ENCODE results near the gene CLPSL1.

CLPSL1 gene

DNA sequence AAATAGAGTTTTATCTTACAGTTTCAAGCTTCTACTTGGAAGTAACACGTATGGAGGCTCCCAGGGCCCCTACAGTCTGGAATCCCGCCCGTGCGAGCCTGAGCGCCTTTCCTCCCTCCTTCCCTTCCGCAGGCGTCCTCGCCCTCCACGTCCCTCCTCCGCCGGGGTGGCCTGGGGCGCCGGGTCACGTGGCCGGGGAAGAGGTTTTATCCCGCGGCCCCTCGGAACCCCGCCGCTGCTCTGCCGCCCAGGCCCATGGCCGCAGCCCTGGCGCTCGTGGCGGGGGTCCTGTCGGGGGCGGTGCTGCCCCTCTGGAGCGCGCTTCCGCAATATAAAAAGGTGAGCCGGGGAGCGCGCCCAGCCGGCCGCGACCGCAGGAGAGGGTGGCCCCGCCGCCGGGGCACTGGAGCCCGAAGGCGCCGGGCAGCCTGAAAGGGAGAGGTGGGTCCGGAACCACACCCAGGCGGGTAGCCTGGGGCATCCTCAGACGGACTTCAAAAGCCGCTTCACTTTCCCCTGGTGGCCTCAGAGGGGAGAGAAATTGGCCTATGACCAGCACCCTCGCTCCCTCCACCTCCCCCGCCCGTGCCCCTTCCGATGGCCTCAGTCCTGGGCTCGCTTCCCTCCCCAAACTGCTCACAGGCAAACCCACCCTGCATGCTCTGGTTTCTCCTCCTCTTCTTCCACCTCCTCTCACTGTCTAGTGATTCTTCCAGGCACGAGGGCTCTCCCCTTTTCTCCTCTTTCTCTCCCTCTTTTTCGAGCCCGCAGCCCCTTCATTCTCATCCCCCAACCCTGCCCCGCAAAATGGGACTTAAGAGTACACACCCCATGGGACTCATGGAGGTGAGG is 4.2 kb upstream of the CLPSL1 start, which contains the start of gene CLPSL2:
Gene CLPSL2 (plus strand): TSS at position 235 of the 852 bp plus-strand sequence. CDS start 21 bp downstream, at position 256.
- H3K4me3 ChIP-seq (ENCODE audit: low read depth, low read length): no peak within 1 kb of the TSS
- TF ChIP-seq, protein P1, sequence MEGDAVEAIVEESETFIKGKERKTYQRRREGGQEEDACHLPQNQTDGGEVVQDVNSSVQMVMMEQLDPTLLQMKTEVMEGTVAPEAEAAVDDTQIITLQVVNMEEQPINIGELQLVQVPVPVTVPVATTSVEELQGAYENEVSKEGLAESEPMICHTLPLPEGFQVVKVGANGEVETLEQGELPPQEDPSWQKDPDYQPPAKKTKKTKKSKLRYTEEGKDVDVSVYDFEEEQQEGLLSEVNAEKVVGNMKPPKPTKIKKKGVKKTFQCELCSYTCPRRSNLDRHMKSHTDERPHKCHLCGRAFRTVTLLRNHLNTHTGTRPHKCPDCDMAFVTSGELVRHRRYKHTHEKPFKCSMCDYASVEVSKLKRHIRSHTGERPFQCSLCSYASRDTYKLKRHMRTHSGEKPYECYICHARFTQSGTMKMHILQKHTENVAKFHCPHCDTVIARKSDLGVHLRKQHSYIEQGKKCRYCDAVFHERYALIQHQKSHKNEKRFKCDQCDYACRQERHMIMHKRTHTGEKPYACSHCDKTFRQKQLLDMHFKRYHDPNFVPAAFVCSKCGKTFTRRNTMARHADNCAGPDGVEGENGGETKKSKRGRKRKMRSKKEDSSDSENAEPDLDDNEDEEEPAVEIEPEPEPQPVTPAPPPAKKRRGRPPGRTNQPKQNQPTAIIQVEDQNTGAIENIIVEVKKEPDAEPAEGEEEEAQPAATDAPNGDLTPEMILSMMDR (IDR thresholded peaks at IDR 0.05; ENCODE audit: borderline replicate concordance, insufficient read depth, low read depth, low read length): no peak

DNA sequence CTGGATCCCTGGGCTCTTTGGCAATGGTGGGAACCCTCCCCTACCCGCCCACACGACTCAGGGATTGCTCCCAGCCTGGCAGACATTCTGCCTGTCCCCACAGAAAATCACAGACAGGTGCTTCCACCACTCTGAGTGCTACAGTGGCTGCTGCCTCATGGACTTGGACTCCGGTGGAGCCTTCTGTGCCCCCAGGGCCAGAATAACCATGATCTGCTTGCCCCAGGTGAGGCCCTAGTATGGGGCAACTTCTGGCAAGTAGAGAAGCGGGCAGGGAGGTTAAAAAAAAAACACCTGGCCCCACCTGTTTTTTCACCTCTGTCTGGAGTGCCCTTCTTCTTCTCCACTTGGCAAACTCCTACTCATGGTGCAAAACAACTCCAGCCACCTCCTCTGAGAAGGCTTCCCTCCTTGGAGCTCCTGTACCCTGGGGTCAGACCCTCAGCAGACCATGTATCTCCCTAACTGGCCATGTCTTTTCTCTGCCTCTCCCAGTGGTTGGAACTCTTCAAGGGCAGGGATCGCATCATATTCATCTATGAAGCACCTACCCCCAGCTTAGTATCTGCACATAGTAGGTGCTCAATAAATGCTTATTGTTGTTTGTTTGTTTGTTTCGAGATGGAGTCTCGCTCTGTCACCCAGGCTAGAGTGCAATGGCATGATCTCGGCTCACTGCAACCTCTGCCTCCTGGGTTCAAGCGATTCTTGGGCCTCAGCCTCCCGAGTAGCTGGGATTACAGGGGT is 3.3 kb upstream of the CLPSL1 start:
- TF ChIP-seq, protein P1 (IDR thresholded peaks at IDR 0.05; ENCODE audit: borderline replicate concordance, insufficient read depth, low read depth, low read length): no peak
- H3K4me3 ChIP-seq (ENCODE audit: low read depth, low read length): no peak overlapping the region

DNA sequence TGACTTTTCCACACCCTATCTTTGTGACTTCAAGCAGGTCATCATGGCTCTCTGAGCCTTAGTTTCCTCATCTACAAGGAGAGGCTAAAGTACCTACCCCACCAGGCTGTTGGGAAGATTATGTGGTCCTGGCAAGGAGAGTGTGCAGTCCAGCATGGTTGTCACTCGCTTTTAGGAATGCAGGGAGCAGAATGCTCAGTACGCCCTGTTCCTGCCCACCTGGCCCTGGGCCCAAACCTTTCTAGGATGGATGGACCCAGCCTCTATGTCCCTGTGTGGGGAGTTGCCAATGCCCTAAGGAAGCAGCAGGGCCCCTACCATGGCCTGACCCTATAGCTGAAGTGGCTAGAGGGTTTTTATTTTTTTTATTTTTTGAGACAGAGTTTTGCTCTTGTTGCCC is 2.4 kb upstream of the CLPSL1 start:
- TF ChIP-seq, protein P1 (IDR thresholded peaks at IDR 0.05; ENCODE audit: borderline replicate concordance, insufficient read depth, low read depth, low read length): no peak
- H3K4me3 ChIP-seq (ENCODE audit: low read depth, low read length): no peak overlapping the region

DNA sequence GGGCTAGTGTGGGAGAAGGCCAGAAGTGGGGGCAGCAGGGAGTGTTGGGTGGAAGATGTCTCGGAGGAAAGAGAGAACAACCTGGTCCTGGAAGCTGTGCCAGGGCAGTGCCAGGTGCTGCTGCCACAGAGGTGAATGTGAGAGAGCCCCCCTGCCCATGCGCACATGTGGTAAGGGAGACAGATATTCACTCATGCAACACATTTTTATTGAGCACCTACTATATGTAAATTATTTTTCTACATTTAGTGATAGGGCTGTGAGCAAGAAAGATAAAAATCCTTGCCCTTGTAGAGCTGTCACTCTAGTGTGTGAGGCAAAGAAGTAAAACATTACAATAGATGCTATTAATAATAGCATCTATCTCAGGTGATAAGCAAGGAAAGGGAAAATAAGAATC is 471 bp downstream of the CLPSL1 start:
- TF ChIP-seq, protein P1 (IDR thresholded peaks at IDR 0.05; ENCODE audit: borderline replicate concordance, insufficient read depth, low read depth, low read length): no peak
- H3K4me3 ChIP-seq (ENCODE audit: low read depth, low read length): no peak overlapping the region

DNA sequence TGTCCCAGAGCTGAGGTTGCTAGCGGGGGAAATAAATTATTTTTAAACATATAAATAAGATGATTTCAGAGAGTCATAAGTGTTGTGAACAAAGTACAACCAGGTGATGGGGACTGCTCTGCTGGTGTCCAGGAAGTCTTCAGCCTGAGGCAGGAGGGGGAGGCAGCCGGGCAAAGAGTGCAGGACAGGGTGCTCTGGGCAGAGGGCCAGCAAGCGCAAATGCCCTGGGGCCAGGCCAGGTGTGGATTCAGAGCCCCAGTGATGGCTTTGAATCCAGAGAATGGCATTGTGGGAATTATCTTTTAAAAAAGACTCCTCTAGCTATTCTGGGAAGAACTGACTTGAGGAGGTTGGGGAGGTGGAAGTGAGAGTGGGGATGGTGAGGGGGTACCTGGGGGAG is 1.6 kb downstream of the CLPSL1 start:
- H3K4me3 ChIP-seq (ENCODE audit: low read depth, low read length): no peak overlapping the region
- TF ChIP-seq, protein P1 (IDR thresholded peaks at IDR 0.05; ENCODE audit: borderline replicate concordance, insufficient read depth, low read depth, low read length): no peak

DNA sequence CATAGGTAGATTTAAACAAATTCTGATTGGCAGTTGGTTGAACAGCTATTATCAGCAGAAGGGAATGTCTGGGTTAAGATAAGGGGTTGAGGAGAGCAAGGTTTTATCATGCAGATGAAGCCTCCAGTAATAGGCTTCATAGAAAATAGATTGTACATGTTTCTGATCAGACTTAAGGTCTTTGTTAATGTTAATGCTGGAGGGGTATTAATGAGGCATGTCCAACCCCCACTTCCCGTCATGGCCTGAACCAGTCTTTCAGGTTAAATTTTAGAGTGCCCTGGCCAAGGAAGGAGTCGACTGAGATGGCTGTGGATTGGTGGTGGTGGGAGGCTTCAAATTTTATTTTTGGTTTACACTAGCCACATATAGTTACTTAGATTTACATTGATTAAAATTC is 3.4 kb downstream of the CLPSL1 start:
- no peak overlapping the region for H3K4me3 ChIP-seq (ENCODE audit: low read depth, low read length)
- TF ChIP-seq, protein P1 (IDR thresholded peaks at IDR 0.05; ENCODE audit: borderline replicate concordance, insufficient read depth, low read depth, low read length): no peak

Data from GM12875 (cell line).